Hematopoietic multipotent progenitor cell treated with erythropoietin and hydrocortisone succinate and interleukin-3 and kit ligand, for 4 days (in vitro differentiated cells): ENCODE results near the gene WDR38.

ENCODE experiments used
- DNase-seq: peaks from one replicate; pipeline ENCODE4 v3.0.0-alpha.2; 2015

Gene WDR38

GRCh38 chr9:124886461-124886860, 33.2 kb downstream of the WDR38 start:
- DNase-seq, result no peak

GRCh38 chr9:124886866-124887492, 33.7 kb downstream of the WDR38 start:
- DNase-seq, result no peak

- no peak for DNase-seq
These were observed 34.6 kb downstream of the WDR38 start for GRCh38 chr9:124887832-124888231.

GRCh38 chr9:124889006-124889405, 35.7 kb downstream of the WDR38 start:
- DNase-seq, result no peak

GRCh38 chr9:124890179-124890578, 36.9 kb downstream of the WDR38 start:
- no peak for DNase-seq

GRCh38 chr9:124894035-124894740, 40.9 kb downstream of the WDR38 start:
- no peak for DNase-seq

GRCh38 chr9:124894741-124895170, 41.5 kb downstream of the WDR38 start:
- peak; percentile 81 for DNase-seq

GRCh38 chr9:124897570-124898460, 44.6 kb downstream of the WDR38 start:
- DNase-seq, result no peak

- peak; percentile 17 for DNase-seq
These were observed 46.6 kb downstream of the WDR38 start for GRCh38 chr9:124899845-124900244.

- DNase-seq, result no peak
These were observed 53.7 kb downstream of the WDR38 start for GRCh38 chr9:124906966-124907365.
